ENCODE measurements around the gene KDM4B.

GRCh38 chr19:4932711-4933110 lies 36.2 kb upstream of the KDM4B start:
- TF ChIP-seq EP300 (IDR thresholded peaks at IDR 0.05) = no peak
- TF ChIP-seq CTCF (IDR thresholded peaks at IDR 0.05) = no peak
- no peak for TF ChIP-seq POLR2A (IDR thresholded peaks at IDR 0.05)
